Stimulated activated naive CD8-positive, alpha-beta T cell treated with anti-CD3 and anti-CD28 coated beads, Interleukin-15, Interleukin-2, amounts not matched to agents 100 ng/mL and 50 ng/mL, for 24 hours (primary cell): Measurements from ENCODE around the gene SNRK.

Source experiments
- H3K27ac Mint-ChIP-seq: one replicate; pipeline ENCODE4 v1.8.0; 2021; ENCODE audit warnings: mild to moderate bottlenecking, mixed read lengths
- H3K27me3 Mint-ChIP-seq: one replicate; pipeline ENCODE4 v1.8.0; 2021; ENCODE audit warnings: mixed read lengths
- H3K36me3 Mint-ChIP-seq: one replicate; pipeline ENCODE4 v1.8.0; 2021; ENCODE audit warnings: low read depth, mixed read lengths
- H3K4me1 Mint-ChIP-seq: one replicate; pipeline ENCODE4 v1.8.0; 2021; ENCODE audit warnings: low read depth, mixed read lengths
- H3K4me3 Mint-ChIP-seq: one replicate; pipeline ENCODE4 v1.8.0; 2021; ENCODE audit warnings: mild to moderate bottlenecking, mixed read lengths
- H3K9me3 Mint-ChIP-seq: one replicate; pipeline ENCODE4 v1.8.0; 2021; ENCODE audit warnings: mixed read lengths

Gene SNRK, protein sequence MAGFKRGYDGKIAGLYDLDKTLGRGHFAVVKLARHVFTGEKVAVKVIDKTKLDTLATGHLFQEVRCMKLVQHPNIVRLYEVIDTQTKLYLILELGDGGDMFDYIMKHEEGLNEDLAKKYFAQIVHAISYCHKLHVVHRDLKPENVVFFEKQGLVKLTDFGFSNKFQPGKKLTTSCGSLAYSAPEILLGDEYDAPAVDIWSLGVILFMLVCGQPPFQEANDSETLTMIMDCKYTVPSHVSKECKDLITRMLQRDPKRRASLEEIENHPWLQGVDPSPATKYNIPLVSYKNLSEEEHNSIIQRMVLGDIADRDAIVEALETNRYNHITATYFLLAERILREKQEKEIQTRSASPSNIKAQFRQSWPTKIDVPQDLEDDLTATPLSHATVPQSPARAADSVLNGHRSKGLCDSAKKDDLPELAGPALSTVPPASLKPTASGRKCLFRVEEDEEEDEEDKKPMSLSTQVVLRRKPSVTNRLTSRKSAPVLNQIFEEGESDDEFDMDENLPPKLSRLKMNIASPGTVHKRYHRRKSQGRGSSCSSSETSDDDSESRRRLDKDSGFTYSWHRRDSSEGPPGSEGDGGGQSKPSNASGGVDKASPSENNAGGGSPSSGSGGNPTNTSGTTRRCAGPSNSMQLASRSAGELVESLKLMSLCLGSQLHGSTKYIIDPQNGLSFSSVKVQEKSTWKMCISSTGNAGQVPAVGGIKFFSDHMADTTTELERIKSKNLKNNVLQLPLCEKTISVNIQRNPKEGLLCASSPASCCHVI

GRCh38 chr3:43286115-43286840 lies at the start of gene SNRK:
Gene SNRK (plus strand): TSS chr3:43286540. CDS start chr3:43303204, 16,664 bp downstream.
- Mint-ChIP-seq H3K9me3 (no peaks in the 10 kb centered on the region), H3K36me3 (peaks cover 17% of the 10 kb centered on the region), H3K27ac (peak within 1 kb of the TSS; percentile 95), H3K4me3 (peak within 1 kb of the TSS; percentile 93), H3K4me1 (peaks cover 52% of the 10 kb centered on the region), H3K27me3 (no peaks in the 10 kb centered on the region)

GRCh38 chr3:43238801-43239200 lies 47.5 kb upstream of the SNRK start:
- no peaks in the 10 kb centered on the region for H3K36me3 Mint-ChIP-seq
- H3K4me3 Mint-ChIP-seq, result no peak overlapping the region
- H3K27me3 Mint-ChIP-seq, result no peaks in the 10 kb centered on the region
- H3K9me3 Mint-ChIP-seq, result no peaks in the 10 kb centered on the region
- peaks cover 26% of the 10 kb centered on the region for H3K4me1 Mint-ChIP-seq
- H3K27ac Mint-ChIP-seq, result no peak overlapping the region

DNA sequence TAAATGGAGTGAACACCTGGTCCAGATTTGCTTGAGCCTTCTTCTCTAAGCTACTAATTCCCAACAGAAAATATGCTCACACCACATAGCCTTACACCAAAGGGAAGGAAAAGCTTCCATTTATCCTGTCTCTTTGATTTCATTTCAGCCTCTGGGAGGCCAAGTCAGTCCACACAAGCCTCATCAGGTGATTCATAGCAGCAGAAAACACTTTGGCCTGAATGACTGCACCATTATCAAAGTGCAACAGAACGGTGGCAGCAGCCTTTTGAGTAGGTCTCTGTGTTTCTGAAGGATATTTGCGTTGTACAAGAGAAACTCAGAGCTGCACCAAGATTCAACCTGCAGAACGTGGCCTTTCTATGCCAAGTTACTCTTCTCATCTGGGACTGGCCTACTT lies 46.6 kb upstream of the SNRK start:
- H3K36me3 Mint-ChIP-seq, result no peaks in the 10 kb centered on the region
- H3K27ac Mint-ChIP-seq, result no peak overlapping the region

DNA sequence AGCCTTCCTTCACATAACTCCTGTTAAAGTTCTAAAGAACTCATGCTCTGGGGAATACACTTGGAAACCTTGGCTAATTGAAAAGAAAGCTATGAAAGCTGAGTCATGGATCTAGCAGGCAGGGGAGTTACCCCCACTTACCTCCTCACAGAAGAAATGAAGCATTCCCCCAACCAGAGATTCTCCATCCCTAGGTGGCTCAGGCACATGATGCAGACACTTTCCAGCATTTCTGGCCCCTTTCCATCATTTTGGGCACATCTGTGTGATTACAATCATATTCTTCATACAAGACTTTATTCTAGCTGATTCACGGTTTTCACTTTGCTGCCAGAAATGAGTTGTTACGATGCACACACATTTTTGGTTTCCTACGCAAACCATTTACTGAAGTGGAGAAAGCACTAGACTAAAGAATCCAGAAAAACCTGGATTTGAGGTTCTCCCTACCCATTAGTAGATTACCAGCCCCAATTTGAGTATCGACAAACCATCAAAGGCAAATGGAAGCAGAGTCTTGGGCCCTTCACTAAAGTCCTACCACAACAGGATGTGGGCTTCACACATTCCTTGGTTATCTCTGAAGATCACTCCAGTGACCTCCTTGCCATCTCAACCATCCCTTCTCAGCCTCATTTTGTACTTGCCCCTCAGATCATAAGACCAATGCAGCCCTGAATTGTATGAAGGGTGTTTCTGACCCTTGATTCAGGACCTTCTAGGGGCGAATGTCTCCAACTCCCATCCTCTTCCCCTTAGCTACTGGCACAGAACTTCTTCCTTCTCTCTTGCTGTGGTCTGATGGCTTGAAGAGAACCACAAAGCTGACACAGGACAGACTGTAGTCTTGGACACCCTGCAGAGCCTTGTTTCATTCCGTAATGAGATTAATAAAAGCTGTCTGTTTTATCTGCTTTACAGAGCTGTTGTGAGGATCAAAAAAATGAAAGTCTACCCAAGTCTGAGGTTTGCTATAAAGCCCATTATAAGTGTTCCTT lies 42.5 kb upstream of the SNRK start:
- Mint-ChIP-seq H3K36me3 (no peaks in the 10 kb centered on the region), H3K9me3 (no peaks in the 10 kb centered on the region), H3K4me3 (peak overlapping the region; percentile 46), H3K4me1 (peaks cover 67% of the 10 kb centered on the region), H3K27me3 (no peaks in the 10 kb centered on the region), H3K27ac (peak overlapping the region; percentile 34)

More for the DNA sequence above, 46.6 kb upstream of the SNRK start:
- Mint-ChIP-seq H3K4me3 (no peak overlapping the region), H3K4me1 (peaks cover 35% of the 10 kb centered on the region), H3K27me3 (no peaks in the 10 kb centered on the region), H3K9me3 (no peaks in the 10 kb centered on the region)

DNA sequence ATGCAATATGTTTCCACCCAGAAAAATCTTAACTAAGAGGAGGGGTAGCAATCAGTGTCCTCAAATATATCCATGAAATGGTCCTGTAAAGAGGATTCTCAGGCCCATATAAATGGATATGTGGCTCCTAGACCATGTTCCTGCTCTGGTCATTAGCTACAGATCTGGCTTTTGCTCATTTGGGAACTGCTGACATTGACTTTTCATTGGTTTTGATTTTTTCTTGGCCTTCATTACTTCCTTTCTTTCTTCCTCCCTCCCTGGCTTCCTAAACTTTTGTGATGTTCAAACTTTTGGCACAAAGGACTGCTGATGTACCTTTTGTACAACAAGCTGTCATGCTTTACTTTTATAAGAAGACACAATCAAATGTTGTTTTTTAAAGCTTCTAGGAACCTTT lies 41.6 kb upstream of the SNRK start:
- peaks cover 65% of the 10 kb centered on the region for H3K4me1 Mint-ChIP-seq
- H3K9me3 Mint-ChIP-seq, result no peaks in the 10 kb centered on the region
- H3K27ac Mint-ChIP-seq, result no peak overlapping the region
- H3K4me3 Mint-ChIP-seq, result no peak overlapping the region
- H3K27me3 Mint-ChIP-seq, result no peaks in the 10 kb centered on the region
- H3K36me3 Mint-ChIP-seq, result no peaks in the 10 kb centered on the region

DNA sequence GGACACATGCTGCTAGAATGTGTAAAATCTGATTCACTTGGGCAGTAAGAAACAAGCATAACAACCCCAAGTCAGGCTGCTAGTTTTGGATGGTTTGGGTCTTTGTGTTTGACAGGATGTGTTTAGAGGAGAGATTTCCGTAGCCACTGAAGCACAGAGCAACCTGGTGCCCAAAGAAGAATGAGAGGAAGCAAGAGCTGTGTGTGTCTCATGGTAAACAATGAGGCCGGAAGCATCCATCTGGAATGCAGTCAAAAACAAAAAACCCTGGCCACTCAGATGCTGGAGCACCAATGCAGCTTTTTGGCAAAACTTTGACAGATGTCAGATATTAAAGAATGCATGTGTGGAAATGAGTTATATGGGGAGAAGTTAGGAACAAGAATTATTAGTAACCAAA lies 39.4 kb upstream of the SNRK start:
- Mint-ChIP-seq H3K27me3 (no peaks in the 10 kb centered on the region), H3K27ac (no peak overlapping the region), H3K4me1 (peaks cover 61% of the 10 kb centered on the region), H3K4me3 (no peak overlapping the region), H3K9me3 (no peaks in the 10 kb centered on the region), H3K36me3 (no peaks in the 10 kb centered on the region)

- Mint-ChIP-seq H3K4me3 (no peak overlapping the region), H3K36me3 (no peaks in the 10 kb centered on the region), H3K27ac (no peak overlapping the region), H3K9me3 (no peaks in the 10 kb centered on the region), H3K27me3 (no peaks in the 10 kb centered on the region), H3K4me1 (peaks cover 61% of the 10 kb centered on the region)
Observed at GRCh38 chr3:43247561-43248184, 38.7 kb upstream of the SNRK start.

DNA sequence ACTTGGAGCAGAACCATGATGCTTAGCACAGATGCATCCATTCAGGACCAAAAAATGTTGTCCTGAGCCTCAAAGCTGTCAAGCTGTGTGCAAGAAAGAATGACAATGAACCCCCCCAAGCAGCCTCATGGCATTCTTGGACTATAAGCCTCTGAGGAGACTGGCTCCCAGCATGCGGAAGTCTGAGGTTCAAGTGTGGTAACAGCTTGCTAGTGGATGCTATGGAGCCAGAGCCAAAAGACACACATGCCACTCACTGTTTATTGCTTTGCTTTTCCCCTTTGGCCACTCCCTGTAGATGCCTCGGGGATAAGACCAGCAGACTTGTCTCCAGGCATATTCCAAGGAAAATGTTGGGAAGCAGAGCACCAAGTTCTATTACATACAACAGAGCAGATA lies 38.2 kb upstream of the SNRK start:
- Mint-ChIP-seq H3K36me3 (no peaks in the 10 kb centered on the region), H3K27ac (no peak overlapping the region), H3K9me3 (no peaks in the 10 kb centered on the region), H3K27me3 (no peaks in the 10 kb centered on the region), H3K4me3 (no peak overlapping the region), H3K4me1 (peaks cover 56% of the 10 kb centered on the region)

GRCh38 chr3:43248973-43249372 lies 37.4 kb upstream of the SNRK start:
- no peaks in the 10 kb centered on the region for H3K36me3 Mint-ChIP-seq

GRCh38 chr3:43249405-43249804 lies 36.9 kb upstream of the SNRK start:
- Mint-ChIP-seq H3K4me3 (no peak overlapping the region), H3K9me3 (no peaks in the 10 kb centered on the region), H3K27ac (no peak overlapping the region), H3K27me3 (no peaks in the 10 kb centered on the region), H3K4me1 (peaks cover 44% of the 10 kb centered on the region), H3K36me3 (no peaks in the 10 kb centered on the region)

More at GRCh38 chr3:43248973-43249372, 37.4 kb upstream of the SNRK start:
- Mint-ChIP-seq H3K27me3 (no peaks in the 10 kb centered on the region), H3K4me1 (peaks cover 49% of the 10 kb centered on the region), H3K4me3 (no peak overlapping the region), H3K27ac (no peak overlapping the region), H3K9me3 (no peaks in the 10 kb centered on the region)

DNA sequence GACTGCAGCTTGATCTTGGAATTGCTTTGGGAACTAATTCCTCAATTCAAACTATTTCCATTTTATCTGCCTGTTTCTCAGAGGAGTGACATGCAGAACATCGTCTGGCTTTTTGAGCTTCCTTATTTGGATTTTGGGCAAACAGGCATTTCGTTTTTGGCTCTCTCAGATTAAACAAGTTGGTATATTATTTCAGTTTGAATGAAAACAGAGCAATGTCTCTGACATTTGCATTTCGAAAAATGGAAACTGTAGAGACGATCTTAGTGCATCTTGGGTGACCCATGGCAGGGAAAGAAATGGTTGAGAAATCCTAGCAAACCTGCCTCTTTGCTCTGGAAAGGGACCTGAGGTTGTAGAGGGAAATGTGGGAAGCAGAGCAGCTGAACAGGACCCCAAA lies 33.0 kb upstream of the SNRK start:
- Mint-ChIP-seq H3K4me1 (peaks cover 33% of the 10 kb centered on the region), H3K4me3 (no peak overlapping the region), H3K27ac (no peak overlapping the region)

GRCh38 chr3:43254125-43254524 lies 32.2 kb upstream of the SNRK start:
- no peaks in the 10 kb centered on the region for H3K27me3 Mint-ChIP-seq
- no peak overlapping the region for H3K4me3 Mint-ChIP-seq
- H3K4me1 Mint-ChIP-seq, result peaks cover 34% of the 10 kb centered on the region
- H3K36me3 Mint-ChIP-seq, result no peaks in the 10 kb centered on the region
- no peak overlapping the region for H3K27ac Mint-ChIP-seq
- no peaks in the 10 kb centered on the region for H3K9me3 Mint-ChIP-seq

More for the DNA sequence above, 33.0 kb upstream of the SNRK start:
- Mint-ChIP-seq H3K9me3 (no peaks in the 10 kb centered on the region), H3K36me3 (no peaks in the 10 kb centered on the region), H3K27me3 (no peaks in the 10 kb centered on the region)

DNA sequence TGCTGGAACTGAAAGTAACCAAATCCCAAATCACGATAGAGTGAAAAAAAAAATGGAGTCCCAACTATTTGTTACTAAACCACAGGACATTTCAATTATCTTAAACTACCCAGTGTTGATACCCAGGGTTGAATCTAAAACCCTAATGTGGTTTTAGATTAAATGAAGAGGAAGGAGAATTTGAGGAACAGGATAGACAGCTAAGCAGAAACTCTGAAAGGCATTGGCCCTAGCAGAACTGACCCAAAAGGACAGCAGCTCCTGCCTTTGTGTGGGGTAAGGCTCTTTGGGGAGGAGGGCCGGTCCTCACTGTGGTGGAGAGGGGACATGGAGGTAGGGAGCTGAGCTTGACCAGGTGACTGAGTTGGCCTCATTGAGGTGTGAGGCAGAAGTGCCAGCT lies 30.7 kb upstream of the SNRK start:
- Mint-ChIP-seq H3K4me1 (peaks cover 31% of the 10 kb centered on the region), H3K27me3 (no peaks in the 10 kb centered on the region), H3K4me3 (no peak overlapping the region), H3K27ac (no peak overlapping the region), H3K9me3 (no peaks in the 10 kb centered on the region), H3K36me3 (no peaks in the 10 kb centered on the region)
